CD4-positive, alpha-beta T cell treated with Interleukin-6 for 4 hours (primary cell): ENCODE results near the gene ITPR1.

Source experiments
- DNase-seq: peaks from one replicate; pipeline ENCODE4 v3.0.0-alpha.2; 2020; ENCODE audit warnings: mixed read lengths

ITPR1 gene

GRCh38 chr3:4492208-4493013, 737 bp upstream of the ITPR1 start:
- DNase-seq = peak; percentile 65

GRCh38 chr3:4493941-4494894, 1.1 kb downstream of the ITPR1 start:
- DNase-seq = no peak

GRCh38 chr3:4494895-4495264, 1.7 kb downstream of the ITPR1 start:
- DNase-seq = no peak

DNA sequence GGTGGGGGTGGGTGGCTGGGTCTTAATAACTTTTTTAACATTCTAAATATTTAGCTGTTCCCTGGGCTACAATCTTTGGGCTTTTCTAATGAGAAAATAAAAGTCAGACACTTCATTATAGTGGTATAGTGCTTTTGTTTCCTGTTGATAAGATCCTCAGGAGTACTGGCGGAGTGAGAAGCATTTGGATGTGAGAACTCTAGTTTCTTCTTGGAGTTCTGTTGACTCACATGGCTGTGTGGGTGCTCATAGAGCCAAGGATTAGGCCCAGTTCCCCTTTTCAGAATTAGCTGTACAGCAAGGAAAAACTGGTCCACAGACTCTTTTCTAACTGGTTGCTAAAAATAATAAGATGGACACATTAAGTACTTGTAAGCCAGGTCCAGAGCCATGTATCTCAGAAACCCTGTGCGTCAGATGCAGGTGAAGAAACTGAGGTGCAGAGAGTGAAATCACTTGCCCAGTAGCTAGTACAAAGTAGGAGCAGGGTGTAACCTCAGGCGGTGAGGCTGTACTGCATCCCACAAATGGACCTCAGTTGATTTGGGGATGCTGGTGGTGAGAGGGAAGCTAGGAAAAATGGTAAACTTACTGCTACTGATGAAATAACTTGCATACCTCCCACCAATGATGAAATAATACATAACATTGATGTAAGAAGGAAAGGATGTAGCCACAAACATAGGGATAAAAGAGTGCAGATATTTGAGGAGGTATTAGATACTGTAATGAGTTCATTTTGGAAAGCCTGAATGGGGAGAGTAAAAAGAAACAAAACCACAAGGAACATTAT, 2.3 kb downstream of the ITPR1 start:
- DNase-seq = no peak

DNA sequence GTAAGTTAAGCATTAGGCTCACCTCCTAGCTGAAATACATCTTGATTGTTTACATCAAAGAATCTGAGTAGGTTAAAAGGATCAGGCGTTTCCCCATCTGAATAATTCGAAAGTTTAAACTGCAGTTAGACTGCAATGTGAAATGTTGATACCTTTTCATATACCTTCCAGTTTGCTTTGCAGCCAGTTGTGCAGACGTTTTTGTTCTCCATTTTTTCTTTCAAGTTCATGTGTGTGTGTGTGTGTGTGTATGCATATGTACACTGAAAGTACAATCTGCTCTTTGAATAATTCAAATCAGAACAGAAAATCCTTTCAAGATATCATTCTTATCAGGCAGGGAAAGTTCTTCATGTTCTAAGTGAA, 2.9 kb downstream of the ITPR1 start:
- no peak for DNase-seq

- DNase-seq = no peak
Measured at GRCh38 chr3:4497005-4497692, 4.0 kb downstream of the ITPR1 start.

GRCh38 chr3:4497843-4498324, 4.7 kb downstream of the ITPR1 start:
- no peak for DNase-seq

DNA sequence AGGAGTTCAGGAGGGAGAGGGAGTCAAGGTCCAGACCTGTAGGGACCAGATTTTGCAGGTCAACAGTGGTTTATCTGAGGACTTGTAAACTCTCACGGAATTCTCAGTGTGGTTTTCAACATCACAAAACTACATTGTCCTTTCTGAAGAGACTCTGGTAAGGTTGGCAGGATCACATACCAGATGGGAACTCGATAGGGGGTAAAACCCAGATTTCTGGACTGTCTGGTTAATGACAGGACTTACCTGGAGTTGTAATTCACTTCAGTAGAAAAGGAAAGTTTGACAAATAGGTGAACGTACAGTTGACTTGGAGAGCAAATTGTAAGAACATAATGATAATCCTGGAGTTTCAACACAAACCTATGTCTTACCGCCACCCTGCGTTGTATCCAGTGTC, 5.3 kb downstream of the ITPR1 start:
- DNase-seq = no peak

GRCh38 chr3:4501437-4501836, 8.3 kb downstream of the ITPR1 start:
- DNase-seq = no peak

GRCh38 chr3:4501927-4502326, 8.8 kb downstream of the ITPR1 start:
- no peak for DNase-seq

DNA sequence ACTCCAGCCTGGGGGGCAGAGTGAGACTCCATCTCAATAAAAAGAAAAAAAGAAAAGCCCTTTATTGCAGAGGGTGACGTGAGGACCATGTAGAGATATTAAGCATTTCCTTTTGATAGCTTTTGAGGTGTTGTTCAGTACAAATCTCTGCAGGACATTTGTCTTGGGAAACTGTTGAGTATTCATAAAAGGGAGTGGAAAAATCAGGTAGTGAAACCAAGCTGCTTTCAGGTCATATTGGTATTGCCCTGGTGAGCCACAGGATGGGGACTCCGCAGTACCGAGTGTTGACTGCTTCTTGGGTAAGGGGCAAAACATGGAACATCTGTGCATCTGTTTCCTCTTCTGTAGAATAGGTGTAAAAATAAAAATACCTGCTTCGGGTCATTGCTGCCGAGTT, 9.9 kb downstream of the ITPR1 start:
- DNase-seq = no peak

DNA sequence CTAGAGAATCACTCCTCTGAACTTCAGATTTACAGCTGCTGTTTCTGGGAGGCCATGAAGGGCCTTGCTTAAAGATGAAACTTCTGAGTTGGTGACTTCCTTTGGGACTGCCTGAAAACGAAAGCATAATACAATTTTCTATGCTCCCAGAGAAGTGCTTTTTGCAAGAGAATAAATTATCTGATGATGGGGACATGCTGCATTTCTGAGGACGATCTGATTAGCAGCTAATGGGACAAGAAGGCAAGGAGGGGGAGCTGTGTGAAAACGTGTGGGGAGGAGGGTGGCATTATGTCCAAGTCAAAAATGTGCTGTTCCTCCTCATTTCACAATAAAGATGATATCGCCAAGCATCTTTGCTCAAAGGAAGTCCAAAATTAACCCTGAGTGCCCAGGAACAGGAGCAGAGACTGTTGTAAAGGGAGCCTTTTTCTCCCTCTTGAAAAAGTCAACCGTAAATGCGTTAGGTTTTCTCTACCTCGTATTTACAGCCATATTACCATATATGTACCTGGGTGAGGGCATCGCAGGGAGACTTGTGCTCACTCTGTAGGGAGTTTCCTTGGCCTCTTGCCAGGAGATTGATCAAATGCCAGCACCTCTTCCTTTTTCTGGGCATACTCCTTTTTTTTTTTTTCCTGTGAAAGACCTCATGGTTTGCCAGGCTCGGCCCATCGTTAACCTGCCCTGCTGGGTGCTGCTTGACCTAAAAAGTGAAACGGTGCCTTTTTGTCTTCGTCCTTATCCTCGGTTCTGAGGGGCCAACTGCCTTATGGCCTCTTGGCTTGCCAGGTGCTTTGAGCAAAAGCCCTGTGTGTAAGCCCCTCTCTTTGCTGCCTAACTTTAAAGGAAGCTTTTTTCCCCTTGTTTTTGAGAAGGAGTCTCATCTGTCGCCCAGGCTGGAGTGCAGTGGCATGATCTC, 11.5 kb downstream of the ITPR1 start:
- peak; percentile 60 for DNase-seq

DNA sequence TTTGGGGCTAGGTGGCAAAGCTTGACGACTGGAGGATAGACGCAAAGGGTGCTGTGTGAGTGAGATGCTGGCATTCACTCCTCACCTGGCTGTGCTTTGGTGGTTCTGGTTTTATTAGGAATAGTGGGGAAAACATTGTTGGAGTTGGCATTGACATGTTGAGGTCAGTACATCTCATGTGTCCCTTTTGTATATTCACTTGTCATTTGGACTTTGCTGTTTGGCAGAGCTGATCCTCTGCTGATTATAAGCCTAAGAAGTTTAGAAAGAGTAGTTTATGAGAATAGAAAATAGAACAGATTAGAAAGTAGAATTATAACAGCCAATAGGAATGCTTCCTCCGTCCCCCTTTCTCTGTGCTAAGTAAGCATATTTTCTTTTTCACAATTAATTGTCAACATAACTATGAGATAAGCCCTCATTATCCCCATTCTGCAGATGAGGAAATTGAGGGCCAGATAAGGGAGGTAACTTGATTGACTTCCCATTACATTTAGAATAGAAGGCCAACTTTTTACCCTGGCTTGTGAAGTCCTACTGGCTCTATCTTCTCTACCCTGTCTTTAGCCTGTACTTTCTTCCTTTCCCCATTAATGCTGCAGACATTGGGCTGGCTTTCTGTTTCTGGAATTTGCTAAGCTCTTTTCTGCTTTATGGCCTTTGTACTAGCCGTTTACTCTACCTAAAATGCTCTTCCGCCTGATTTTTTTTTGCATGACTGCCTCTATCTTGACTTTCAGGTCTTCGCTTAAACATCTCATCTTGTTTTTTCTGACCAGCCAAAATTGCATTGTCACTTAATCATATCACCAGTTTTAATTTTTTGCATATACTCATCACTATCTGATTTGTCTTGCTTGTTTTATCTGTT, 12.8 kb downstream of the ITPR1 start:
- DNase-seq = no peak

GRCh38 chr3:4506559-4507023, 13.4 kb downstream of the ITPR1 start:
- DNase-seq = no peak

DNA sequence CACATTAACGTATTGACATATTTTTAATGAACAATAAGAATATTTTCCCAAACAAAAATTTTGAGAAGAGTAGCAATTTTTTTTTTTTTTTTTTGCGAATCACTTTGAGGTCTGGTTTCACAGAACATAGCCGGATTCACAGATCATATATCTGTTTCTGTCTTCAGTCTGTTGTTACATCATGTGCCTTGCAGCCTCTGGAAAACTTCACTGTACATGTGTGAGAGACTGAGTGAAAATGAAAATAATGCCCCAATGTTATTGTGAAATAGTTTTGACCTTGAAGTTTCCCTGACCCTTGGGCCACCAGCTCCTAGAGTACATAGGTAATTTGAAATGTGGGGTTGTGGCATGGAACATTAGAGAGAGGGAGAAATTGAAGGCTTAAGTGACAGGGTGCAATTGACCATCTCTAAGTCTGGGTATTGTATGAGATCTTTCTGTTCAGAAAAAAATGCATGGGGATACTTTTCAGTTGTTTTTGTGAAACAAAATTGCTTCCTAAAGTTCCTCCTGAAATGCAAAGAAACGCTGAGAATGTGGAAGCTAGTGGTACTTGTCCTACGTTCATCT, 14.0 kb downstream of the ITPR1 start:
- no peak for DNase-seq

GRCh38 chr3:4508048-4508981, 15.2 kb downstream of the ITPR1 start:
- no peak for DNase-seq

DNA sequence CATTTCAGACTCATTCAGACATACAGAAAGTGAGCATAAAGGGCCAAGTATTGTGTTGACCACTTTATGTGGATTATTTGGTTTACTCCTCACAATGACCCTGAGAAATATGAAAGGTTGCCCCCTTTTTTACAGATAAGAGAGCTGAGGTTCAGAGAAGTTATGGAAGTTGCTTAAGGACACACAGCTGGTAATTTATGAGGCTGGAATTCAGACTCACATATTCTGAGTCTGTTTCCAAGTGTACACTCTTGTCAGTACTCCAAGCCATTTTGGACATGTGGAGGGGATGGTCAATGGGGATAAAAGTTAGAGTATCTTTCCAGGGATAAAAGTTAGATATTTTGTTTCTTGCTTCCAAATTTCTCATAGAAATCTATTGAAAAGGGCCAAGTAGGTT, 15.9 kb downstream of the ITPR1 start:
- DNase-seq = no peak

DNA sequence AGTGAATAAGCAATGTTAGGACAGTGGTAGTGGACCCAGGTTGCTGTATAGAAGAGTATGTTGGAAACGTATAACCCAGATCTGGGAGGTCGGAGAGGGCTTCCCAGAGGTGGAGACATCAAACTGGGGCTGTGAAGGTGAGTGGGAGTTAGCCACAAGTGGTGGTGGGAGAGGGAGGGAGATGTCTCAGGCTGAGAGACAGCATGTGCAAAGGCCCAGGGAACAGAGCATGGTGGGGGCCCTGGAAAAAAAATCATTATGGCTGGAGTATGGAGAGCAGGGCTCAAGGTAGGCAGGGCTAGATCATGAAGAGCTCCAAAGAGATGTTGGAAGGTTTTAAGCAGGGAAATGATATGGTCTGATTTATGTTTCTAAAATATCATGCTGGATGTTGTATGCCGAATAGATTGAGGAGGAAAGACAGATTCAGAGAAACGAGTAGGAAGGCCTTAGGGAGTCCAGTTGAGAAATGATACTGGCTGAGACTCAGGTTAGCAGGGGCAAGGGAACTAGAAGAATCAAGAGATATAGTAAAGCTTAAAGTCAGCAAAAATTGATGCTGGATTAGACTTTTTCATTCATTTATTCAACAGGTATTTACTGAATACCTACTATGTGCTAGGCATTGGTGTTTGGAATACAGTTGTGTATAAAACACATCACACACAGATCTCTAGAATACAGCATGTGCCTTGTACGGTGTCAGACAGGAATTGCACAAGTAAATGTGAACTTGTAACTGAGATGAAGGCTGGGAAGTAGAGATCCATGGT, 17.0 kb downstream of the ITPR1 start:
- DNase-seq = no peak
